Left colon (tissue), 2 donors: ENCODE results near the gene LNP1. TPM values are rescaled to one million over a fixed set of nuclear protein-coding genes. Genes with fewer than 3 reads are reported as not detected.
"Not testable (repeated sequence)": the region's sequence is repeated elsewhere in the genome, so short reads cannot be mapped to it uniquely, and the experiment has no call there.

ENCODE experiments used
- ATAC-seq: fragments of 200-7000 bp; cut with Tn5 transposase; one replicate; pipeline ENCODE4 v1.9.1; 2020; ENCODE audit warnings: mild to moderate bottlenecking, moderate library complexity
- DNase-seq, 2 donors: peaks; one replicate each; pipeline ENCODE4 v3.0.0-alpha.2; 2020
- intact Hi-C, 2 donors: fragments of 100-400 bp; cut with DNase I in 1 of 2; cut with micrococcal nuclease in 1 of 2; formaldehyde crosslinking; loops; one replicate each; pipeline versions ENCODE4 v1.11.2 to v1.14.0; 2022; cut with DNase I, micrococcal nuclease
- total RNA-seq, 2 donors: library from RNA; stranded (reverse); fragmentation: NEBNext Ultra II Directional; extraction: Animal tissue kit (Norgen Biotek cat#: 25700); gene quantifications; one replicate each; pipeline ENCODE4 v1.2.1, GENCODE V29; 2021
- donor health status: DM: no; HTN: no; CAD: no.
- donor health status: DM: yes; HTN: yes; CAD: no.

LNP1 gene
- total RNA-seq, 2 donors from 2014 or later, result 1.0 to 1.1 TPM

- DNase-seq (no peak), ATAC-seq (no peak)
- intact Hi-C loops, result no loop called here
Measured at GRCh38 chr3:100423611-100424010, 22.3 kb downstream of the LNP1 start.

DNA sequence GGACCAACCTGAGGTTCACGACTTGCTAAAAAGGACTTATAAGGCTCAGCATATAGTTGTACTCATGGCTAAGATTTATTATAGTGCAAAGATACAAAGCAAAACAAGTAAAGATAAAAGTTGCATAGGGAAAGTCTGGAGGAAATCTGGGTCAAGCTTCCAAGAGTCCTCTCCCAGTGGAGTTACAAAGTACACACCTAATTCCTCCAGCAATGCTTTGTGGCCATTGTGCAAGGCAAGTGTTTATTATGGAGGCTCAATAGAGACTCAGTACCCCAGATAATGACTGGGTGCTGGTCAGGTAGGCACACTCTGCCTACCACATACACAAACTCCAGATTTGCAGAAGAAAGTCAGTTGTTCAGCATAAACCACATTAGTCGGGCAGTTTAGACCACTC lies 22.9 kb downstream of the LNP1 start:
- intact Hi-C loops, result no loop called here
- DNase-seq (no peak), ATAC-seq (no peak)

- no peak for DNase-seq
- no peak for ATAC-seq
- intact Hi-C loops, result no loop called here
Measured at GRCh38 chr3:100425316-100425715, 24.0 kb downstream of the LNP1 start.

- intact Hi-C loops, result no loop called here
Measured at GRCh38 chr3:100426067-100426682, 24.8 kb downstream of the LNP1 start.

GRCh38 chr3:100427699-100428098 lies 26.4 kb downstream of the LNP1 start:
- intact Hi-C loops, result no loop called here
- ATAC-seq (no peak), DNase-seq (no peak)

More at GRCh38 chr3:100426067-100426682, 24.8 kb downstream of the LNP1 start:
- peak; percentile 100 for ATAC-seq
- no peak for DNase-seq

GRCh38 chr3:100429187-100429716 lies 27.9 kb downstream of the LNP1 start:
- DNase-seq (no peak), ATAC-seq (no peak)
- intact Hi-C loops, result no loop called here

DNA sequence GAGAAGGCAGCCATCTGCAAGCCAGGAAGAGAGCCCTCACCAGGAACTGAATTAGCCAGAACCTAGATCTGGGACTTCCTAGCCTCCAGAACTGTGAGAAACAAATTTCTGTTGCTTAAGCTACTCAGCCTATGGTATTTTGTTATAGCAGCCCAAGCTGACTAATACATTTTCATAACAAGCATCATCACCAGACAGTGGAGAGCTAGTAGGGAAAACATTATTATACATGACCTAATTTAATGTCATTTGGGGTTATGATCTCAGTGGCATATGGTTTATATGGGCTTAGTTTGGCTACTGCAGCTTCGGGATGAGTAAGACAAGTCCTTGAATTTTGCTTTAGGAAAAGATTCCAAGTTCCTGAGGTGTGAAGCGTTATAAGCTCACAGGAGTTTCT lies 35.6 kb downstream of the LNP1 start:
- DNase-seq (no peak), ATAC-seq (no peak)
- intact Hi-C loops, result no loop called here

DNA sequence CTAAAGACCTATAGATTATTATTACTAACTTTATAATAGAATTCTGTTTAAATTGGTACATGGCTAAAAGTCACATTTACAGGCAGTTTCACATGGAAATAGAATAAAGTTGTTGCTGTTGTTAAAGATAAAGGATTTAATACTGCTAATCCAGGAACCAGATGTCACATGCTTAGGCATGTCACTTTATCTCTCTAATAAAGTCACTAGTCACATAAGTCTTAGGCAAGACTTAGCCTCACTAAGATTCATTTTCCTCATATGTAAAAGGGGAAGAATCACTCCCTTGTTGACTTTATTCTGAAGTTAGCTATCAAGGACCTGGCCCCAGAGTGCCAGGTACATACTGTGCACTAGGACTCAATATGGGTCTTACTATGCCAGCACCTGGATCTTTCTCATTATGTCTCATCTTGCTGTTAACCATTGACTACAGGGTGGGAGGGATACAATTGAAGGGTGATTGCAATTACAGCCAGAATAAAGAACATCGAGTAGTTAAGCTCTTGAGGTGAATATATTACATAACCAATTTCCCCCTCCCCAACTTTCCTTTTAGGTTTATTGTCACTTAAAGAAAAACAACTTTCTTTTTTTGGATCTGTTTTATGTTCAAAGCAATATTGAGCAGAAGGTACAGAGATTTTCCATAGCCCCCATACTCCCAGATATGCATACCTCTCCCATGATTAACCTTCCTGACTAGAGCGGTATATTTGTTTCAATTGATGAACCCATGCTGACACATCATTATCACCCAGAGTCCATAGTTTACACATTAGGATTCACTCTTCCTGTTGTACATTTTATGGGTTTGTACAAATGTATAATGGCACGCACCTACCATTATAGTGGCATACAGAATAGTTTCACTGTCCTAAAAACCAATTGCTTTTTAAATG lies 36.6 kb downstream of the LNP1 start:
- intact Hi-C loops, result no loop called here
- DNase-seq (no peak), ATAC-seq (peak; percentile 62)

- ATAC-seq (no peak), DNase-seq (no peak)
- intact Hi-C loops, result no loop called here
Measured at GRCh38 chr3:100438623-100438974, 37.3 kb downstream of the LNP1 start.

GRCh38 chr3:100440895-100441294 lies 39.6 kb downstream of the LNP1 start:
- intact Hi-C loops, result no loop called here
- DNase-seq (no peak), ATAC-seq (peak; percentile 32)

- ATAC-seq, result no peak
- DNase-seq, result no peak
- intact Hi-C loops, result no loop called here
Measured at GRCh38 chr3:100443690-100444089, 42.4 kb downstream of the LNP1 start.

DNA sequence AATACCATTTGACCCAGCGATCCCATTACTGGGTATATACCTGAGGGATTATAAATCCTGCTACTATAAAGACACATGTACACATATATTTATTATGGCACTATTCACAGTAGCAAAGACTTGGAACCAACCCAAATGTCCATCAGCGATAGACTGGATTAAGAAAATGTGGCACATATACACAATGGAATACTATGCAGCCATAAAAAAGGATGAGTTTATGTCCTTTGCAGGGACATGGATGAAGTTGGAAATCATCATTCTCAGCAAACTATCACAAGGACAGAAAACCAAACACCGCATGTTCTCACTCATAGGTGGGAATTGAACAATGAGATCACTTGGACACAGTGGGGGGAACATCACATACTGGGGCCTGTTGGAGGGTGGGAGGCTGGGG lies 45.7 kb downstream of the LNP1 start:
- intact Hi-C loops, DNase-seq, ATAC-seq: not testable (repeated sequence)

GRCh38 chr3:100448079-100448478 lies 46.7 kb downstream of the LNP1 start:
- DNase-seq, result no peak
- intact Hi-C loops, result no loop called here
- ATAC-seq, result no peak

GRCh38 chr3:100449214-100449613 lies 47.9 kb downstream of the LNP1 start:
- intact Hi-C loops, result no loop called here
- no peak for DNase-seq
- ATAC-seq, result no peak

GRCh38 chr3:100454677-100455076 lies 53.3 kb downstream of the LNP1 start:
- ATAC-seq, result no peak
- intact Hi-C loops, result no loop called here
- DNase-seq, result no peak

DNA sequence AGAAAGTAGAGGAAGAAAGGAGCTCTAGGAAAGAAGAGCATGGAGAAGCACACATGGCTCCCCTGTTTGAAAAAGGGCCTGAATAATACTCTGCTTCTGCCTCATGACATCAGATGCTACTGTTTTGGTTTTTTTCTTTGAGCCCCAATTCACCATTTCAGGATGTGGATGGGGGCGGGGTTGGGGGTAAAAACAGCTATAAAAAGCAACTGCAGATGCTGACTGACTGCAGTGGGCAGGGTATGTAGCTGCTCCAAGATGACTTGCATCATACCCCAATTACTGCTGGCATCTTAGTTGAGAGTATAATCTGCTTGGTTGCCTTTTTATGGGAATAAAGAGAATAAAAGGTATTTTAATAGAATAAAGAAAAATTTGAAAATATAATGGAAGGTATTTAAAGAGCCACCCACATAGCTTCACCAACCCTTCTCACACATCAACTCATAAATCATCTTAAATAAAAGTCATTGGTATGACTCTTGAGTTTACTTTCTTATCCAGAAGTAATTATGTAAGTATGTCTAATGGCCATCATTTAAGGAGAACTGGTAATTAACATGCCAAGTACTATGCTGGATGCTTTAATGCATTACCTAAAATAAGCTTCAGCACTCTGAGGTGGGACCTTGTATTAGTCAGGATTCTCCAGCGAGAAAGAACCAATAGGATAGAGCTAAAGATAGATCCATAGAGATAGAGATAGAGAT lies 54.7 kb downstream of the LNP1 start:
- ATAC-seq, result no peak
- no peak for DNase-seq
- intact Hi-C loops, result no loop called here

- no peak for DNase-seq
- no peak for ATAC-seq
- intact Hi-C loops, result no loop called here
Measured at GRCh38 chr3:100456745-100457144, 55.4 kb downstream of the LNP1 start.

DNA sequence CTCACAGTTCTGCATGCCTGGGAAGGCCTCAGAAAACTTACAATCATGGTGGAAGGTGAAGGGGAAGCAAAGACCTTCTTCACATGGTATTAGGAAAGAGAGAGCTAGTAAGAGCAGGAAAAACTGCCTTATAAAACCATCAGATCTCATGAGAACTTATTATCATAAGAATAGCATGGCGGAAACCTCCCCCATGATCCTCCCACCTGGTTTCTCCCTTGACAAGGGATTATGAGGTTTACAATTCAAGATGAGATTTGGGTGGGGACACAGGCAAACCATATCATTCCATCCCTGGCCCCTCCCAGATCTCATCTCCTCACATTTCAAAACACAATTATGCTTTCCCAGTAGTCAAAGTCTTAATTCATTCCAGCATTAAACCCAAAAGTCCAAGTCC lies 56.5 kb downstream of the LNP1 start:
- DNase-seq (no peak), ATAC-seq (no peak)
- intact Hi-C loops, result no loop called here

DNA sequence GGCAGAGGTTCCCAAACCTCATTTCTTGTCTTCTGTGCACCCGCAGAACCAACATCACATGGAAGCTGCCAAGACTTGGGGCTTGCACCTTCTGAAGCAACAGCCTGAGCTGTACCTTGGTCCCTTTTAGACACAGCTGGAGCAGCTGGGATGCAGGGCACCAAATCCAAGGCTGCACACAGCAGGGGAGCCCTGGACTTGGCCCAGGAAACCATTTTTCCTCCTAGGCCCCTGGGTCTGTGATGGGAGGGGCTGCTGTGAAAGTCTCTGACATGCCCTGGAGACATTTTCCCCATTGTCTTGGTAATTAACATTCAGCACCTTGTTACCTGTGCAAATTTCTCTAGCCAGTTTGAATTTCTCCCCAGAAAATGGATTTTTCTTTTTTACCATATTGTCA lies 57.5 kb downstream of the LNP1 start:
- intact Hi-C loops, result no loop called here
- ATAC-seq, result no peak
- no peak for DNase-seq

DNA sequence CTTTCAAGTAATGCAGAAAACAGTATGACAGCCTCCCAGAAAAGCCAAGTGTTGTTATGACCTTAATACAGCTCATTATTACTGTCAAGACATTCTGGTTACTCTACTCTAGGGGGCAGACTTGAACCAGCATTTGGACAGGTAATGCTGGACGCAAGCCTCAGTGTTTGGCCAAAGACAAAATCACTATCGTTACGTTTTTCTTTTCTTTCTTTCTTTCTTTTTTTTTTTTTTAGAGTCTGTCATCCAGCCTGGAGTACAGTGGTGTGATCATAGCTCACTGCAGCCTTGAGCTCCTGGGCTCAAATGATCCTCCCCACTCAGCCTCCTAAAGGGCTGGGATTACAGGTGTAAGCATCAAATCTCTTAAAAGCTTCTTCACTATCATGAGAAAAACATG lies 61.7 kb downstream of the LNP1 start:
- intact Hi-C loops, result loop anchor here in 1 of 2 donors (2.0 kb wide), 1 partner anchor 128 kb away; no protein-coding TSS in a partner anchor
- DNase-seq (peak in 1 of 2 donors; percentile 7), ATAC-seq (peak; percentile 89)
